Esophagus muscularis mucosa (tissue), 4 donors: ENCODE data around the gene TNRC6A. TPM values are rescaled to one million over a fixed set of nuclear protein-coding genes. Genes with fewer than 3 reads are reported as not detected.

ENCODE experiments used
- DNase-seq: peaks from one replicate; pipeline ENCODE4 v3.0.0-alpha.2; 2017; ENCODE audit errors: extremely low spot score
- H3K27ac ChIP-seq, 4 donors: fragments of 200-600 bp; sonication (generic); replicated peaks in 1 of 4; 1 replicate in 3 of 4; 2 replicates in 1 of 4; pipeline ENCODE4 v1.5.1; 2016 to 2019; ENCODE audit warnings: mild to moderate bottlenecking in 1 of 4
- H3K27me3 ChIP-seq, 4 donors: fragments of 200-600 bp; sonication (generic); one replicate each; pipeline versions ENCODE4 v1.5.1 to v1.6.0; 2016 to 2019
- H3K36me3 ChIP-seq, 4 donors: fragments of 200-600 bp; sonication (generic); one replicate each; pipeline ENCODE4 v1.5.1; 2016 to 2019
- H3K4me1 ChIP-seq, 4 donors: fragments of 200-600 bp; sonication (generic); one replicate each; pipeline ENCODE4 v1.5.1; 2016 to 2019
- H3K4me3 ChIP-seq, 4 donors: fragments of 200-600 bp; sonication (generic); 1 replicate in 2 of 4; 2 replicates in 2 of 4; pipeline ENCODE4 v1.5.1; 2016 to 2019; ENCODE audit warnings: mild to moderate bottlenecking in 4 of 4, moderate library complexity in 1 of 4
- H3K9me3 ChIP-seq, 4 donors: fragments of 200-600 bp; sonication (generic); 1 replicate in 3 of 4; 2 replicates in 1 of 4; pipeline ENCODE4 v1.5.1; 2016 to 2019
- CTCF ChIP-seq, 3 experiments: fragments of 200-600 bp in 2 of 3; fragments of 450-650 bp in 1 of 3; sonication (generic) in 2 of 3; IDR thresholded peaks; one replicate each; pipeline ENCODE4 v1.5.1; 2017 to 2019; ENCODE audit warnings: antibody characterized with exemption in 3 of 3, mild to moderate bottlenecking in 2 of 3, moderate library complexity in 1 of 3
- EP300 ChIP-seq: sonication (generic); formaldehyde crosslinking; IDR thresholded peaks from one replicate; pipeline ENCODE4 v1.6.1; 2017; ENCODE audit warnings: antibody characterized with exemption
- POLR2A ChIP-seq: fragments of 450-650 bp; IDR thresholded peaks from one replicate; pipeline ENCODE4 v1.6.1; 2017; ENCODE audit warnings: antibody characterized with exemption, moderate library complexity, mild to moderate bottlenecking, low read depth
- POLR2AphosphoS5 ChIP-seq, 2 donors: sonication (generic); formaldehyde crosslinking; IDR thresholded peaks; one replicate each; pipeline ENCODE4 v1.6.1; 2017; ENCODE audit warnings: antibody characterized with exemption in 2 of 2
- WGBS: methylation state at CpG from one replicate; pipeline ENCODE4 v1.1.5; 2018; 5-methylcytosine and 5-hydroxymethylcytosine counted together
- intact Hi-C: fragments of 100-400 bp; cut with DNase I; formaldehyde crosslinking; loops from one replicate; pipeline ENCODE4 v1.15.1; 2023
- total RNA-seq, 4 donors: library from RNA; depleted of rRNA; stranded (reverse); fragments of >200 nt; gene quantifications; one replicate each; pipeline versions ENCODE4 v1.1.0 to v1.2.1, GENCODE V29; 2016

TNRC6A gene
- total RNA-seq, 4 donors from 2014 or later = 44.1 to 50.7 (median 46.4) TPM

DNA sequence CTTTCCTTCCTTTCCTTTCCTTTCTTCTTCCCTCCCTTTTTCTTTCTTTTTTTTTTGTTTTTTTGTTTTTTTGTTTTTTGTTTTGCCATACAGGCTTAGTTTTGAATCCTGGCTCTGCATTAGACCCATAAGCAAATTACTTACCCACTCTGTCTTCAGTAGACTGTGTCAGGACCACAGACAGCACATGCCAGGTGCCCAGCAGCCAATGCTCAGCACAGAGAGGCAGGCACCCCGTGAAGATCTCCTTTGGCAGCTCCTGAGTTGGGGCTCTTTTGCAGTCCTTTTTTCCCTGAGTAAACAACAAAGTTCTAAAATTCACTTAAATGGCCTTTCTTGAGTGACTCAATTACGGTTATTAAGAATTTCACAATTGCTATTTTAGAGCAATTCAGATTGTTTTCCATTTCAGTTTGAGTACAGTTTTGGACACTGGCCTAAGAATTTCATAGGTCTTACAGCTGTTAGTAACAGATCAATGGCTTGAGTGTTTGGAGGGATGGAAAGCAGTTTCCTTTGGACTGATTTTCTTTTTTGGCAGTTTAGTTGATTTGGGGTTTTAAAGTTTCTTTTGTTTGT, 90.1 kb downstream of the TNRC6A start:
- 82% methylated on average over 2 of the region's 2 CpGs for WGBS
- no peaks in the 10 kb centered on the region for H3K27me3 ChIP-seq
- no peak for DNase-seq
- no peaks in the 10 kb centered on the region for H3K9me3 ChIP-seq
- H3K36me3 ChIP-seq = peaks cover 88 to 100% (median 96%) of the 10 kb centered on the region in 4 donors
- H3K4me1 ChIP-seq = peaks cover 0 to 7% (median 4%) of the 10 kb centered on the region in 4 donors
- intact Hi-C loops = loop anchor here (5.0 kb wide), 1 partner anchor 252 kb away; no protein-coding TSS in a partner anchor
- peak overlapping the region in 2 of 4 donors; percentile 4 to 36 for H3K27ac ChIP-seq
- TF ChIP-seq POLR2A (no peak), EP300 (no peak), POLR2AphosphoS5 (IDR thresholded peaks at IDR 0.05) (no peak), CTCF (IDR thresholded peaks at IDR 0.05) (no peak)
- H3K4me3 ChIP-seq = no peak overlapping the region

DNA sequence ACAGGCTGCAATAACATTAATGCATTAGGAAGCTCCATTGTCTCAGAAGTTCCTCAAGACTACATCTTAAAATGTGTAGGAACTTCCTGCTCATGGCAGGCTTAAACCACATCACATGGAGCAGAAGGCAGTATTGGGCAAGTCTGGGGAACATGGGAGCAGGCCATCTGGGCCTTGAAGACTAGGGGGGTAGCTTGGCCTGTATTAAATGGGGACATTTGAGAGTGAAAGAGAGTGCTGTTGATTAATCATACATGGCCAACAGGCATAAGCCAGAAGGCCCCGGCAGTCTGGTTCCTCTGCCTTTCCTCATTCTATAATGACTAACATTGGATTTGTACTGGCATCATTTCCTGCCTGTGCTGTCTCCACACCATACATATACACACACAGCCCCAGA, 91.1 kb downstream of the TNRC6A start:
- peaks cover 0 to 7% (median 4%) of the 10 kb centered on the region in 4 donors for H3K4me1 ChIP-seq
- H3K27ac ChIP-seq = no peak overlapping the region
- 70% methylated on average over 1 of the region's 1 CpG for WGBS
- no peaks in the 10 kb centered on the region for H3K9me3 ChIP-seq
- no peak overlapping the region for H3K4me3 ChIP-seq
- no peaks in the 10 kb centered on the region for H3K27me3 ChIP-seq
- TF ChIP-seq POLR2AphosphoS5 (IDR thresholded peaks at IDR 0.05) (no peak), POLR2A (no peak), EP300 (no peak), CTCF (IDR thresholded peaks at IDR 0.05) (no peak)
- H3K36me3 ChIP-seq = peaks cover 81 to 100% (median 87%) of the 10 kb centered on the region in 4 donors
- intact Hi-C loops = no loop called here
- DNase-seq = no peak

DNA sequence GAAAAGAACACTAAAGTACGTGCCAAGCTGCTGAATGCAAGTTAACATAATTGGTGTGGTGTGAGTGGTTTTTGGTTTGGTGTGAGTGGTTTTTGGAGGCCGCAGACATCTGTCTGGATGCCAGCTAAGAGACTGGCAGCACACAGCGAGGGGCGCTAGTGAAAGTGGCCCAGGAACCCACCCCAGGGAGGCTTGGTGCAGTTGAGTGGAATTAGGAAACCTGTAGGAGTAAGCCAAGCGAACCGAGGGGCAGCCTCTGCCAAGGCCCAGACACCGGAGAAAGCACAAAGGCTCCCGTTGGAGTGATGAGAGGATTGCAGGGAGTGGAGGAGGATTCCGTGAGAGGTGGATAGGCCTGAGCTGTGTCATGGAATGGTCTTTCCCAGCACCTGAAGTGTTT, 91.7 kb downstream of the TNRC6A start:
- H3K27ac ChIP-seq = no peak overlapping the region
- TF ChIP-seq EP300 = no peak
- TF ChIP-seq CTCF (IDR thresholded peaks at IDR 0.05) = no peak
- TF ChIP-seq POLR2AphosphoS5 (IDR thresholded peaks at IDR 0.05) = no peak
- TF ChIP-seq POLR2A = no peak
- H3K36me3 ChIP-seq = peaks cover 75 to 100% (median 87%) of the 10 kb centered on the region in 4 donors
- H3K27me3 ChIP-seq = no peaks in the 10 kb centered on the region
- H3K4me3 ChIP-seq = no peak overlapping the region
- H3K9me3 ChIP-seq = no peaks in the 10 kb centered on the region
- peaks cover 3 to 10% (median 6%) of the 10 kb centered on the region in 4 donors for H3K4me1 ChIP-seq
- DNase-seq = no peak
- intact Hi-C loops = no loop called here
- 90% methylated on average over 9 of the region's 9 CpGs for WGBS

- no peaks in the 10 kb centered on the region for H3K27me3 ChIP-seq
- peaks cover 68 to 100% (median 86%) of the 10 kb centered on the region in 4 donors for H3K36me3 ChIP-seq
- no peaks in the 10 kb centered on the region for H3K9me3 ChIP-seq
- intact Hi-C loops = no loop called here
- H3K4me3 ChIP-seq = no peak overlapping the region
- peaks cover 4 to 11% (median 9%) of the 10 kb centered on the region in 4 donors for H3K4me1 ChIP-seq
- WGBS = 79% methylated on average over 10 of the region's 10 CpGs
- no peak overlapping the region for H3K27ac ChIP-seq
- no peak for DNase-seq
- TF ChIP-seq POLR2AphosphoS5 (IDR thresholded peaks at IDR 0.05) (no peak), POLR2A (no peak), EP300 (no peak), CTCF (IDR thresholded peaks at IDR 0.05) (no peak)
Observed at GRCh38 chr16:24822542-24822941, 93.1 kb downstream of the TNRC6A start.
